Choroid plexus epithelial cell (primary cell): ENCODE measurements around the gene PROX2.

ENCODE experiments used
- DNase-seq: peaks from one replicate; pipeline ENCODE4 v3.0.0-alpha.2; 2010; ENCODE audit warnings: low read depth
- H3K4me3 ChIP-seq: 2 replicates; pipeline ENCODE4 v1.5.1; 2011; ENCODE audit warnings: low read depth, mild to moderate bottlenecking, control low read depth, low read length, moderate library complexity
- CTCF ChIP-seq: conservative IDR thresholded peaks from 2 replicates; pipeline ENCODE4 v1.5.1; 2011; ENCODE audit warnings: low read depth, mild to moderate bottlenecking, control low read depth, inconsistent platforms, low read length, moderate library complexity

PROX2 gene

DNA sequence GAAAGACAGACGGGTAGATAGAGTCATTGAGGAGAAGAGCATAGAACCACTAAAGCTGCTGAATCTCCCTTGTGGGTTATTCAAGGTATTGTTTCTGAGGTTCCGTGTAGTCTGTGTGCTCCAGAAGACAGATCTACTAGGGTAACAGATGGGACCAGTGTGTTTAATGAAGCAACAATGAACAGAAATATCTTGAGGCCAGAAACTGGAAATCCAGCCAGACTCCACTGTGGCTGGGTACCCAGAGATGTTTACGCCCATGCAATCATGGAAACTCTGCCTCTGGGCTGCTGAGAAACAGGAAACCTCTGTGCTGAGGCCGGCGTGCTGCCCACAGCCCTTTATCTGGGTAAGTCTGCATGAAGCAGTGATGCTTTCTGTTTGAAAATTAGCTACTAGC, 8.3 kb downstream of the PROX2 start:
- no peak for TF ChIP-seq CTCF
- DNase-seq: peak; percentile 43
- no peak overlapping the region for H3K4me3 ChIP-seq

DNA sequence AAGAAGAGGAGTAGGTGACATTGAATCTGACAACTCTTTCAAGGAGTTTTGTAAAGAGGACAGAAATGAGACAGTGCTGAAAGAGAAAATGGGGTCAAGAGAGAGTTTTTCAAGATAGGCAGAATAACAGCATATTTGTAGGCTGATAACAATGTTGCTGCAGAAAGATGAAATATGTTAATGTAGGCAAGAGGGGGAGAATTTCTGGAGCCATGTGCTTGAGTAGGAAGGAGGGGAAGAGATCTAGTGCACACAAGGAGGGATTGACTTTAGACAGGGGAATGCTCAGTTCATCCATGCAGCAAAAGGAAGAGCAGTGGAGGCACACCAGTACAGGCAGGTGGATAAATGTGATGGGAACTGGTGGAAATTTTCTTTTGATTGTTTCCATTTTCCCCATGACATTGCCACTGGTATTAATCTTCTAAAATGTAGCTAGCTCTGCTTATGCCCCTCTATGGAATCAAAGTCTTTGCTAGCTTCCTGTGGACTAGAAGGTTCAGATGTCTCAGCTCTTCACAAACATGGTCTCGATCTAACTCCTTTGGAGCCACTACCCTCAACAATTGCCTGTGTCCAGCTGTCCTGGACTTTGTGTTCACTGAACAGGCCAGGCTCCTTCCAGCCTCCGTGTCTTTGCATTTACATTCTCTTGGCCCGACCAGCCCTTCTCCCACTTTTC, 9.1 kb downstream of the PROX2 start:
- DNase-seq: no peak
- no peak for TF ChIP-seq CTCF
- H3K4me3 ChIP-seq: no peak overlapping the region

DNA sequence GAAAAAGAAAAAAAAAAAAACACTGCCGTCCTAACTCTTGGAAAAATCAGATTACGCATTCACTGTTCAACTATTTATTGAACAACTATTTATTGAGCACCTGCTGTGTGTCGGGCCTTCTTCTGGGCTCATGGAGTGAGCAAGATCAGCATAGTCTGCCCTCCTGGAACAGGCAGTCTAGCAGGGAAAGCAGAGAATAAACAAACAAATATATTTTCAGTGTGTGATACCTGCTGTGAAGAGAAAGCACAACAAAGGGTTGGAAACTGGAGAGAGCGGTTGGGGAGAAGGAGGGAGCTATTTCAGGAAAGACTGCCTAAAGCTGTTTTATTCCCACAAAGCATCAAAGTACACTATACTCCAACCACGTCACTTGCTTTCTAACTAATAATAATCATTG, 10.8 kb downstream of the PROX2 start:
- no peak for TF ChIP-seq CTCF

GRCh38 chr14:74864198-74864597, 11.7 kb downstream of the PROX2 start:
- TF ChIP-seq CTCF: no peak
- no peak for DNase-seq
- H3K4me3 ChIP-seq: no peak overlapping the region

More for the DNA sequence above, 10.8 kb downstream of the PROX2 start:
- no peak for DNase-seq
- no peak overlapping the region for H3K4me3 ChIP-seq

GRCh38 chr14:74863274-74863673, 12.7 kb downstream of the PROX2 start:
- H3K4me3 ChIP-seq: no peak overlapping the region
- no peak for DNase-seq

GRCh38 chr14:74861734-74862090, 14.2 kb downstream of the PROX2 start:
- no peak for DNase-seq
- no peak overlapping the region for H3K4me3 ChIP-seq
- no peak for TF ChIP-seq CTCF

More at GRCh38 chr14:74863274-74863673, 12.7 kb downstream of the PROX2 start:
- no peak for TF ChIP-seq CTCF
